H1 (cell line): ENCODE measurements around the gene UBIAD1. TPM values are rescaled to one million over a fixed set of nuclear protein-coding genes. Genes with fewer than 3 reads are reported as not detected.

Experiments used
- CTCF ChIA-PET: fragments of 300-600 bp; sonication (Branson Sonifier 250); formaldehyde crosslinking; loops from one replicate; lab custom pipeline; 2021; ENCODE audit not compliant: partially characterized antibody; lab: Charles Lee
- POLR2A ChIA-PET: fragments of 300-600 bp; sonication (Branson Sonifier 250); formaldehyde crosslinking; loops from one replicate; lab custom pipeline; 2021; ENCODE audit warnings: inconsistent platforms; ENCODE audit not compliant: partially characterized antibody; lab: Charles Lee
- DNase-seq, 2 experiments: peaks; one replicate each; pipeline versions ENCODE4 v3.0.0 to v3.0.0-alpha.2; 2010 to 2022; ENCODE audit warnings: low spot score in 2 of 2, low read depth in 1 of 2, mixed read lengths in 1 of 2
- FAIRE-seq: peaks from 2 replicates; lab custom pipeline; 2011; peaks lifted over from hg19 to GRCh38; lab: Jason Lieb, UNC
- H2AFZ ChIP-seq: 2 replicates; pipeline ENCODE4 v1.8.1; 2012; ENCODE audit warnings: low read length, inconsistent platforms
- H2AK5ac ChIP-seq: 2 replicates; pipeline ENCODE4 v1.6.1; 2013; ENCODE audit warnings: low read depth, low read length
- H2BK120ac ChIP-seq: replicated peaks from 2 replicates; pipeline ENCODE3; 2013; ENCODE audit warnings: low read depth, low read length, inconsistent platforms
- H2BK12ac ChIP-seq: 2 replicates; pipeline ENCODE4 v1.6.1; 2013; ENCODE audit warnings: low read depth, low read length
- H2BK15ac ChIP-seq: 2 replicates; pipeline ENCODE4 v1.6.1; 2013; ENCODE audit warnings: low read length
- H2BK20ac ChIP-seq: 2 replicates; pipeline ENCODE4 v1.6.1; 2013; ENCODE audit warnings: low read length
- H2BK5ac ChIP-seq: 2 replicates; pipeline ENCODE4 v1.6.1; 2013; ENCODE audit warnings: low read depth, low read length
- H3K14ac ChIP-seq: 2 replicates; pipeline ENCODE4 v1.6.1; 2013; ENCODE audit warnings: inconsistent platforms; ENCODE audit not compliant: insufficient read length
- H3K18ac ChIP-seq: 2 replicates; pipeline ENCODE4 v1.6.1; 2013; ENCODE audit warnings: low read length; ENCODE audit errors: extremely low read depth
- H3K23ac ChIP-seq: 2 replicates; pipeline ENCODE4 v1.6.1; 2013; ENCODE audit warnings: inconsistent platforms; ENCODE audit not compliant: insufficient read length
- H3K23me2 ChIP-seq: 2 replicates; pipeline ENCODE4 v1.6.1; 2013; ENCODE audit warnings: low read depth, low read length
- H3K27ac ChIP-seq: 2 replicates; pipeline ENCODE4 v1.6.1; 2011; ENCODE audit warnings: low read depth, low read length, inconsistent platforms
- H3K27me3 ChIP-seq, 4 experiments: replicated peaks in 1 of 4; 1 replicate in 1 of 4; 2 replicates in 3 of 4; pipeline versions ENCODE4 v1.6.1 to v1.8.1; 2011 to 2013; ENCODE audit warnings: low read length in 3 of 4, mild to moderate bottlenecking in 3 of 4, inconsistent platforms in 2 of 4, mixed read lengths in 2 of 4, moderate library complexity in 1 of 4; ENCODE audit not compliant: control insufficient read depth in 3 of 4, insufficient read depth in 3 of 4; ENCODE audit errors: extremely low read depth in 1 of 4
- H3K36me3 ChIP-seq, 4 experiments: 2 replicates each; pipeline versions ENCODE4 v1.6.1 to v1.8.1; 2011 to 2013; ENCODE audit warnings: mild to moderate bottlenecking in 4 of 4, low read length in 3 of 4, moderate library complexity in 2 of 4, control low read depth in 1 of 4, inconsistent platforms in 1 of 4; ENCODE audit not compliant: insufficient read depth in 4 of 4, control insufficient read depth in 2 of 4
- H3K4ac ChIP-seq: replicated peaks from 2 replicates; pipeline ENCODE3; 2013; ENCODE audit warnings: low read length, low read depth, mixed read lengths, inconsistent platforms; ENCODE audit not compliant: insufficient read length
- H3K4me1 ChIP-seq, 4 experiments: replicated peaks in 1 of 4; 1 replicate in 1 of 4; 2 replicates in 3 of 4; pipeline versions ENCODE4 v1.6.1 to v1.8.1; 2011 to 2013; ENCODE audit warnings: low read length in 3 of 4, inconsistent platforms in 2 of 4, mixed read lengths in 1 of 4; ENCODE audit not compliant: insufficient read depth in 4 of 4, control insufficient read depth in 3 of 4
- H3K4me2 ChIP-seq, 2 experiments: 2 replicates each; pipeline versions ENCODE4 v1.6.1 to v1.8.1; 2011 to 2013; ENCODE audit warnings: low read depth in 2 of 2, low read length in 2 of 2, control low read depth in 1 of 2, inconsistent platforms in 1 of 2, mild to moderate bottlenecking in 1 of 2; ENCODE audit not compliant: insufficient read depth in 1 of 2
- H3K4me3 ChIP-seq, 4 experiments: fragments of 200-600, 300-600 bp in 1 of 4; sonication (generic), shearing (Covaris generic), sonication (Bioruptor Twin) in 1 of 4; 2 replicates each; pipeline versions ENCODE4 v1.5.1 to v1.8.1; 2011 to 2016; ENCODE audit warnings: low read length in 4 of 4, low read depth in 3 of 4, control low read depth in 2 of 4, inconsistent platforms in 2 of 4, mild to moderate bottlenecking in 2 of 4, mixed read lengths in 1 of 4, moderate library complexity in 1 of 4; ENCODE audit not compliant: insufficient read depth in 2 of 4; ENCODE audit errors: extremely low read depth in 1 of 4
- H3K56ac ChIP-seq: replicated peaks from 2 replicates; pipeline ENCODE3; 2013; ENCODE audit warnings: low read depth, mild to moderate bottlenecking, mixed read lengths, low read length, inconsistent platforms; ENCODE audit not compliant: insufficient read length
- H3K79me1 ChIP-seq: 2 replicates; pipeline ENCODE4 v1.6.1; 2013; ENCODE audit warnings: low read depth, low read length, control low read depth
- H3K79me2 ChIP-seq, 2 experiments: 2 replicates each; pipeline versions ENCODE4 v1.6.1 to v1.8.1; 2012 to 2013; ENCODE audit warnings: low read length in 2 of 2, mild to moderate bottlenecking in 2 of 2, inconsistent platforms in 1 of 2; ENCODE audit not compliant: insufficient read depth in 2 of 2, control insufficient read depth in 1 of 2
- H3K9ac ChIP-seq, 4 experiments: replicated peaks in 1 of 4; 1 replicate in 1 of 4; 2 replicates in 3 of 4; pipeline versions ENCODE4 v1.6.1 to v1.8.1; 2011 to 2013; ENCODE audit warnings: low read depth in 3 of 4, low read length in 3 of 4, control low read depth in 2 of 4, mild to moderate bottlenecking in 2 of 4, moderate library complexity in 2 of 4, inconsistent platforms in 1 of 4; ENCODE audit errors: extremely low read depth in 1 of 4
- H3K9me3 ChIP-seq, 2 experiments: 2 replicates each; pipeline versions ENCODE4 v1.6.1 to v1.8.1; 2012 to 2013; ENCODE audit warnings: mild to moderate bottlenecking in 2 of 2, moderate library complexity in 2 of 2, control low read depth in 1 of 2, inconsistent platforms in 1 of 2, low read depth in 1 of 2, low read length in 1 of 2, mixed read lengths in 1 of 2; ENCODE audit not compliant: insufficient read depth in 2 of 2
- H4K20me1 ChIP-seq, 2 experiments: replicated peaks in 1 of 2; 2 replicates each; pipeline versions ENCODE3 to v1.8.1; 2011 to 2013; ENCODE audit warnings: inconsistent platforms in 2 of 2, low read length in 2 of 2, mild to moderate bottlenecking in 1 of 2; ENCODE audit not compliant: insufficient read depth in 2 of 2, control insufficient read depth in 1 of 2
- H4K5ac ChIP-seq: 2 replicates; pipeline ENCODE4 v1.6.1; 2013; ENCODE audit warnings: low read length, low read depth, mixed read lengths, inconsistent platforms; ENCODE audit not compliant: insufficient read length
- H4K8ac ChIP-seq: 2 replicates; pipeline ENCODE4 v1.8.0; 2013; ENCODE audit warnings: mild to moderate bottlenecking, moderate library complexity, low read length, inconsistent platforms; ENCODE audit not compliant: insufficient read depth; ENCODE audit errors: extremely low read depth
- H4K91ac ChIP-seq: replicated peaks from 2 replicates; pipeline ENCODE3; 2013; ENCODE audit warnings: low read length, mixed read lengths, inconsistent platforms; ENCODE audit not compliant: insufficient read length
- KDM1A ChIP-seq: fragments of 200-600, 300-600 bp; sonication (generic); IDR thresholded peaks from 2 replicates; pipeline ENCODE4 v1.7.1; 2016; ENCODE audit warnings: mild to moderate bottlenecking, low read length, borderline replicate concordance
- RBBP5 ChIP-seq: IDR thresholded peaks from 2 replicates; pipeline ENCODE4 v1.7.1; 2012; ENCODE audit warnings: low read depth, mild to moderate bottlenecking, inconsistent platforms, low read length, moderate library complexity, borderline replicate concordance
- WGBS, 2 experiments: shearing (Covaris generic) in 1 of 2; methylation state at CpG; one replicate each; pipeline versions ENCODE4 v1.1.6 to v1.1.7; 2013 to 2015; ENCODE audit warnings: low lambda C conversion rate in 2 of 2, mixed read lengths in 2 of 2, inconsistent platforms in 1 of 2, low coverage in 1 of 2, missing lambda C conversion rate in 1 of 2; ENCODE audit not compliant: insufficient replicate concordance in 2 of 2, insufficient coverage in 1 of 2, insufficient read length in 1 of 2; ENCODE audit errors: extremely low coverage in 1 of 2, missing lambda C conversion rate in 1 of 2; 5-methylcytosine and 5-hydroxymethylcytosine counted together
- polyA plus RNA-seq, 7 experiments: library from polyadenylated mRNA; depleted of rRNA in 3 of 7; stranded (reverse) in 5 of 7; unstranded in 2 of 7; fragments of >200 nt in 5 of 7; fragments of 200-250 nt in 2 of 7; gene quantifications; 1 replicate in 5 of 7; 2 replicates in 1 of 7; 4 replicates in 1 of 7; pipeline versions ENCODE4 v1.2.1 to v1.2.3, GENCODE V29; 2011 to 2013; ENCODE audit warnings: missing spikeins in 2 of 7, mixed read lengths in 2 of 7
- total RNA-seq: library from RNA; stranded (reverse); fragmentation: NEBNext Ultra II Directional; extraction: Animal tissue kit (Norgen Biotek cat#: 25700); gene quantifications from 2 replicates; pipeline ENCODE4 v1.2.1, GENCODE V29; 2021

Gene UBIAD1
- total and polyA plus RNA-seq, 2 of the 8 experiments (the other 6 are each of a cell fraction or from before 2014, with no cell fraction given), result 23.4 to 26.6 TPM

- no peak for FAIRE-seq
Measured at GRCh38 chr1:11298390-11299224, 25.6 kb downstream of the UBIAD1 start.

More at GRCh38 chr1:11298390-11299224, 25.6 kb downstream of the UBIAD1 start:
- Histone ChIP-seq H2BK120ac (no peak overlapping the region), H3K23me2 (no peaks in the 10 kb centered on the region), H3K4ac (peak overlapping the region; percentile 24), H3K4me2 (no peak overlapping the region), H4K91ac (peak overlapping the region; percentile 21), H3K27me3 (no peaks in the 10 kb centered on the region), H3K56ac (no peak overlapping the region), H3K9me3 (no peaks in the 10 kb centered on the region), H2BK5ac (peak overlapping the region; percentile 94), H3K4me1 (peaks cover 0 to 10% (median 5%) of the 10 kb centered on the region in 4 experiments; a peak in 6 of 7 replicates), H4K5ac (no peak overlapping the region), H4K20me1 (no peaks in the 10 kb centered on the region), H4K8ac (no peak overlapping the region), H3K9ac (no peak overlapping the region), H2AK5ac (peak overlapping the region; percentile 95), H3K4me3 (no peak overlapping the region), H3K27ac (no peak overlapping the region), H3K79me1 (no peaks in the 10 kb centered on the region), H3K36me3 (peaks cover 0 to 7% (median 3%) of the 10 kb centered on the region in 4 experiments; a peak in 4 of 8 replicates), H3K14ac (no peak overlapping the region), H2BK12ac (peak overlapping the region; percentile 63; the same call in 1 of the 2 replicates), H3K79me2 (no peaks in the 10 kb centered on the region), H2BK20ac (peak overlapping the region; percentile 40; the same call in 1 of the 2 replicates), H2BK15ac (no peak overlapping the region), H3K18ac (peak overlapping the region; percentile 66; the same call in 1 of the 2 replicates), H2AFZ (no peak overlapping the region; the same call in 1 of the 2 replicates), H3K23ac (no peak overlapping the region)
- POLR2A ChIA-PET, result interaction anchor here (1.3 to 2.3 kb wide), 2 partner anchors 14 to 15 kb away, joined by 5 read pairs; no protein-coding TSS in a partner anchor
- CTCF ChIA-PET, result interaction anchor here (1.0 kb wide), 1 partner anchor 57 kb away, joined by 3 read pairs; no protein-coding TSS in a partner anchor
- WGBS, 2 experiments, result 85% methylated on average over 12 of the region's 12 CpGs; no CpG with 5 or more reads in 1 of the 2 experiments
- no peak for DNase-seq
- no peak for TF ChIP-seq KDM1A
- TF ChIP-seq RBBP5, result no peak
